Mesenchymal stem cell (in vitro differentiated cells and primary cell): ENCODE results near the gene LAMB2.

Source experiments
- DNase-seq: peaks from one replicate; pipeline ENCODE4 v3.0.0-alpha.2; 2013
- H2AFZ ChIP-seq: one replicate; pipeline ENCODE4 v1.6.1; 2013; ENCODE audit warnings: low read depth, mild to moderate bottlenecking, control low read depth, inconsistent platforms, low read length, moderate library complexity
- H2AK5ac ChIP-seq: 2 replicates; pipeline ENCODE4 v1.6.1; 2013; ENCODE audit warnings: low read length, moderate library complexity, mild to moderate bottlenecking, inconsistent platforms; ENCODE audit not compliant: severe bottlenecking
- H2BK120ac ChIP-seq: one replicate; pipeline ENCODE4 v1.6.1; 2013; ENCODE audit warnings: low read depth, mild to moderate bottlenecking, inconsistent platforms, low read length, moderate library complexity
- H2BK12ac ChIP-seq, 2 experiments: one replicate each; pipeline ENCODE4 v1.6.1; 2013; ENCODE audit warnings: inconsistent platforms in 2 of 2, low read length in 2 of 2, mild to moderate bottlenecking in 2 of 2, moderate library complexity in 2 of 2, control low read depth in 1 of 2
- H2BK15ac ChIP-seq: one replicate; pipeline ENCODE4 v1.6.1; 2013; ENCODE audit warnings: mild to moderate bottlenecking, low read depth, inconsistent platforms; ENCODE audit not compliant: poor library complexity, severe bottlenecking
- H2BK5ac ChIP-seq: 2 replicates; pipeline ENCODE4 v1.6.1; 2013; ENCODE audit warnings: low read depth, mild to moderate bottlenecking, low read length, control low read depth, inconsistent platforms; ENCODE audit not compliant: poor library complexity, severe bottlenecking
- H3K14ac ChIP-seq, 2 experiments: one replicate each; pipeline ENCODE4 v1.6.1; 2013; ENCODE audit warnings: inconsistent platforms in 2 of 2, low read length in 2 of 2, control low read depth in 1 of 2, mild to moderate bottlenecking in 1 of 2, moderate library complexity in 1 of 2
- H3K18ac ChIP-seq, 2 experiments: one replicate each; pipeline ENCODE4 v1.6.1; 2013; ENCODE audit warnings: inconsistent platforms in 2 of 2, low read length in 2 of 2, control low read depth in 1 of 2, low read depth in 1 of 2, mild to moderate bottlenecking in 1 of 2
- H3K23ac ChIP-seq, 2 experiments: one replicate each; pipeline ENCODE4 v1.6.1; 2013; ENCODE audit warnings: inconsistent platforms in 2 of 2, low read length in 2 of 2, mild to moderate bottlenecking in 2 of 2, moderate library complexity in 2 of 2, control low read depth in 1 of 2
- H3K27ac ChIP-seq: 2 replicates; pipeline ENCODE4 v1.5.1; 2013; ENCODE audit warnings: mild to moderate bottlenecking, moderate library complexity, low read length, control low read depth, inconsistent platforms; ENCODE audit not compliant: poor library complexity, severe bottlenecking
- H3K27me3 ChIP-seq, 2 experiments: 2 replicates each; pipeline versions ENCODE4 v1.6.1 to v1.7.0; 2013; ENCODE audit warnings: low read length in 2 of 2, mild to moderate bottlenecking in 2 of 2, moderate library complexity in 2 of 2, control low read depth in 1 of 2, inconsistent platforms in 1 of 2; ENCODE audit not compliant: control insufficient read depth in 1 of 2, insufficient read depth in 1 of 2
- H3K36me3 ChIP-seq, 2 experiments: 2 replicates each; pipeline versions ENCODE4 v1.6.1 to v1.7.0; 2013; ENCODE audit warnings: low read length in 2 of 2, control low read depth in 1 of 2, inconsistent platforms in 1 of 2, low read depth in 1 of 2, mild to moderate bottlenecking in 1 of 2; ENCODE audit not compliant: insufficient read depth in 2 of 2, control insufficient read depth in 1 of 2
- H3K4ac ChIP-seq, 2 experiments: one replicate each; pipeline ENCODE4 v1.6.1; 2013; ENCODE audit warnings: inconsistent platforms in 2 of 2, low read length in 2 of 2, mild to moderate bottlenecking in 2 of 2, moderate library complexity in 2 of 2, control low read depth in 1 of 2, low read depth in 1 of 2
- H3K4me1 ChIP-seq: 2 replicates; pipeline ENCODE4 v1.6.1; 2013; ENCODE audit warnings: low read depth, low read length, control low read depth; ENCODE audit not compliant: control insufficient read depth, insufficient read depth
- H3K4me2 ChIP-seq: 2 replicates; pipeline ENCODE4 v1.6.1; 2013; ENCODE audit warnings: low read length, mild to moderate bottlenecking, inconsistent platforms; ENCODE audit not compliant: poor library complexity, severe bottlenecking
- H3K4me3 ChIP-seq, 2 experiments: 2 replicates each; pipeline versions ENCODE4 v1.5.1 to v1.7.0; 2013; ENCODE audit warnings: low read length in 2 of 2, mild to moderate bottlenecking in 2 of 2, control low read depth in 1 of 2, low read depth in 1 of 2; ENCODE audit not compliant: insufficient read depth in 1 of 2
- H3K79me1 ChIP-seq: replicated peaks from 2 replicates; pipeline ENCODE4 v1.6.1; 2013; ENCODE audit warnings: mild to moderate bottlenecking, control low read depth, low read length, inconsistent platforms; ENCODE audit not compliant: poor library complexity, severe bottlenecking
- H3K9ac ChIP-seq: 2 replicates; pipeline ENCODE4 v1.7.0; 2013; ENCODE audit warnings: mild to moderate bottlenecking, low read length, moderate library complexity
- H3K9me3 ChIP-seq: 2 replicates; pipeline ENCODE4 v1.7.0; 2013; ENCODE audit warnings: mild to moderate bottlenecking, low read length; ENCODE audit not compliant: control insufficient read depth
- H4K8ac ChIP-seq: one replicate; pipeline ENCODE4 v1.6.1; 2013; ENCODE audit warnings: inconsistent platforms, mild to moderate bottlenecking, low read length, moderate library complexity
- H4K91ac ChIP-seq: one replicate; pipeline ENCODE4 v1.6.1; 2013; ENCODE audit warnings: mild to moderate bottlenecking, low read length, inconsistent platforms
- WGBS: methylation state at CpG from one replicate; pipeline ENCODE4 v1.1.7; 2013; ENCODE audit warnings: mixed read lengths; 5-methylcytosine and 5-hydroxymethylcytosine counted together

LAMB2 gene

DNA sequence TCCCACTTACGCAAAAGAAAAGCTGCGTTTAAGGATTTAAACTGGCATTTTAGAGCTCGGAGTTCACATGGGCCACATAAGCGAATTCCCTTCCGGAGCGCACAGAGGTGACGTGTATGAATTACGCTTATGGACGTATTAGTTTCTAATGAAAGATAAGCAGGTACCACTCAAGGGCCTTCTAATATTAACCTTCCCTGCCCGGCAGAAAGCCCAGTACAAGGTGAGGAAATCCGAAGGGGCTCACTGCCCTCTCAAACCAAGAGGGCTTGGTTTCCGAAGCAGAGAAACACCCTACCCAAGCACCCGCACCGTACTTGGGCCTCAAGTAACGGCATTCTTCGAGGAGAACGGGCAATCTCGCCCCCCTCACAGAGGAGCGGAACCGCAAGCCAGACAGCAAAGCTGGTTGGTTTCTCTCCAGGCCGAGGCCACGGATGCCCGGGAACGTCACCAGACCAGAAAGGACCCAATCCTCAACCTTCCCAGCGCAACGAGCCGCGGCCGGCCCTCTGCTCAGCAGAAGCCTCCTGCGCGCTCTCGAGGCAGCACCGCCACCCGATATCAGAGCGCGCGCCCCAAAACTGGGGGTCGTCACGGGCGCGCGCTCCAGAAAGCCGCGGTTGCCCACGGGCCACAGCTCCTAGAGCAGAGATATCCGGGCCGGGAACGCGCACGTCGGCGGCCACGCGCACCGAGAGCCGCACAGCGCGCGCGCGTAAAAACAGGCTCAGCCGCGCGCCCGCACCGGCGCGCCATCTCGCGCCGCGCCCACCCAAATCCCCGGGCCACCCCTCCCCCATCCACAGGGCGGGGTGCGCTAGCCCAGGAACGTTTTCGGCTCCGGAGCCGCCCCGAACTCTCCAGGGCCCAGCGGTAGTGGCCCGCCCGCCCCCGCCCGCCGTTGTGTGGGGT lies 39.7 kb downstream of the LAMB2 start:
- peak overlapping the region; percentile 47 for H2BK5ac ChIP-seq
- WGBS, result under 1% methylated on average over 81 of the region's 86 CpGs

DNA sequence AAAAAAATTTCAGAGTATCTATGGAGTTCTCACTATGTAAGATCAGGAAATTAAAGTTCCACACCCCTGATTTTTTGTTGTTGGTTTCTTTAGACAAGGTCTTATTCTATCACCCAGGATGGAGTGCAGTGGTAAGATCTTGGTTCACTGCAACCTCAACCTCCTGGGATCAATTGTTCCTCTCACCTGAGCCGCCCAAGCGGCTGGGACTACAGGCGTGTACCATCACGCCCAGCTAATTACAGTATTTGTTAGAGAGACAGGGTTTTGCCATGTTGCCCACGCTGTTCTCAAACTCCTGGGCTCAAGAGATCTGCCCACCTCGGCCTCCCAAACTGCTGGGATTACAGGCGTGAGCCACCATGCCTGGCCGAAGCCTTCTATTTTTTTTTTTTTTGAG lies 51.4 kb downstream of the LAMB2 start:
- H3K27me3 ChIP-seq, result no peaks in the 10 kb centered on the region
- no peaks in the 10 kb centered on the region for H3K9me3 ChIP-seq
- no peak overlapping the region for H2BK12ac ChIP-seq
- no peak overlapping the region for H4K8ac ChIP-seq
- no peak overlapping the region for H2BK15ac ChIP-seq
- H3K27ac ChIP-seq, result no peak overlapping the region
- H2BK120ac ChIP-seq, result no peak overlapping the region
- peaks cover 8% of the 10 kb centered on the region for H3K79me1 ChIP-seq
- no peak overlapping the region for H3K23ac ChIP-seq
- no peak overlapping the region for H3K4me2 ChIP-seq
- no peak overlapping the region for H3K18ac ChIP-seq
- WGBS, result 98% methylated on average over 8 of the region's 8 CpGs
- no peak for DNase-seq
- no peak overlapping the region for H3K14ac ChIP-seq
- H3K9ac ChIP-seq, result no peak overlapping the region
- no peak overlapping the region for H2BK5ac ChIP-seq
- H3K4me3 ChIP-seq, result no peak overlapping the region
- H2AFZ ChIP-seq, result no peak overlapping the region
- H3K4me1 ChIP-seq, result no peaks in the 10 kb centered on the region
- H4K91ac ChIP-seq, result no peak overlapping the region
- peaks cover 14 to 27% of the 10 kb centered on the region in 2 experiments for H3K36me3 ChIP-seq
- no peak overlapping the region for H3K4ac ChIP-seq
- H2AK5ac ChIP-seq, result no peak overlapping the region

More for the DNA sequence above, 39.7 kb downstream of the LAMB2 start:
- Histone ChIP-seq H3K27ac (peak overlapping the region; percentile 86), H3K4me3 (peak overlapping the region; percentile 93 to 100), H3K79me1 (peaks cover 7% of the 10 kb centered on the region), H4K91ac (peak overlapping the region; percentile 99), H3K14ac (peak overlapping the region; percentile 48 to 98), H3K4ac (peak overlapping the region; percentile 99), H2AK5ac (peak overlapping the region; percentile 3), H3K23ac (peak overlapping the region in 1 of 2 experiments; percentile 64), H3K4me1 (peaks cover 7% of the 10 kb centered on the region), H3K27me3 (no peaks in the 10 kb centered on the region), H2BK120ac (peak overlapping the region; percentile 91), H2BK12ac (peak overlapping the region in 1 of 2 experiments; percentile 55), H3K9ac (peak overlapping the region; percentile 100), H3K9me3 (no peaks in the 10 kb centered on the region), H2BK15ac (peak overlapping the region; percentile 19), H2AFZ (peak overlapping the region; percentile 78), H3K18ac (peak overlapping the region; percentile 99), H3K36me3 (peaks cover 20 to 25% of the 10 kb centered on the region in 2 experiments), H4K8ac (peak overlapping the region; percentile 91), H3K4me2 (peak overlapping the region; percentile 79)
- DNase-seq, result peak; percentile 92

DNA sequence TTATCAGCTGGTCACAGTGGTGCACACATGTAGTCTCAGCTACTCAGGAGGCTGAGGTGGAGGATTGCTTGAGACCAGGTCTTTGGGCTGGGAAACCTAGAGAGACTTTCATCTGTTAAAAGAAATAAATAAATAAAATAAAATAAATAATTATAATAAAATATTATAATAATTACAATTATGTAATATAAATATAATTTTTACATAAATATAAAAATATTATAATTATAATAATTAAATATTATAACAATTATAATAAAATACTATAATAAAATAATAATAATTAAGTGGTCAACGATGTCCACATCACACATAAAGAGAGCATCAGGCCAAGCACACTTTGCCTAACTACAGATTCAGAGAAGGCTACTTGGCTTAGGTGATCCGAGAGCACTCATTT lies 53.6 kb downstream of the LAMB2 start:
- H3K4me2 ChIP-seq, result no peak overlapping the region
- no peak overlapping the region for H2AK5ac ChIP-seq
- H2BK120ac ChIP-seq, result no peak overlapping the region
- H2BK5ac ChIP-seq, result no peak overlapping the region
- no peak for DNase-seq
- H4K91ac ChIP-seq, result no peak overlapping the region
- H2AFZ ChIP-seq, result no peak overlapping the region
- 96% methylated on average over 2 of the region's 2 CpGs for WGBS
- H3K4ac ChIP-seq, result no peak overlapping the region
- H3K27me3 ChIP-seq, result no peaks in the 10 kb centered on the region
- H3K18ac ChIP-seq, result no peak overlapping the region
- no peak overlapping the region for H3K23ac ChIP-seq
- peaks cover 21% of the 10 kb centered on the region for H3K79me1 ChIP-seq
- no peak overlapping the region for H3K4me3 ChIP-seq
- no peak overlapping the region for H4K8ac ChIP-seq
- peaks cover 26 to 45% of the 10 kb centered on the region in 2 experiments for H3K36me3 ChIP-seq
- no peak overlapping the region for H3K27ac ChIP-seq
- no peak overlapping the region for H3K9ac ChIP-seq
- H2BK12ac ChIP-seq, result no peak overlapping the region
- H3K9me3 ChIP-seq, result no peaks in the 10 kb centered on the region
- no peaks in the 10 kb centered on the region for H3K4me1 ChIP-seq
- H3K14ac ChIP-seq, result no peak overlapping the region
- no peak overlapping the region for H2BK15ac ChIP-seq

DNA sequence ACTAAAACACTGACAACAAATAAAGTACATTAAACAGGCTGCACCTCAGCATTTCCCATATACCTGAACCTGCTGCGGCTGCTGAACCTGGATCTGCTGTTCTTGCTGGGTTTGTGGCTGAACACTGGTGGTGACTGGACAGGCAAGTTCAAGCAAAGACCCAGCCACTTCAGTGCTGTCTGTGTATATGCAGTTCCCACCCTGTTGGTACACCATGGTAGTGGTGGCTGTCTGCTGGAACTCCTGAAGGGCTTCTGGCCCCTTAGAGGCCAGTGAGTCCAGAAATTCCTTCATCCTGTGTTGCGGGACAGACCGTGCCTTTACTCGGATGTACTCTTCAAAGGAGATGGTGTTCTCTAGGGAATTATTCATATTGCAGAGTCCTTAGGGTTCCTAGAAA lies 56.2 kb downstream of the LAMB2 start:
- no peaks in the 10 kb centered on the region for H3K27me3 ChIP-seq
- H3K4me2 ChIP-seq, result no peak overlapping the region
- H3K27ac ChIP-seq, result no peak overlapping the region
- H2AFZ ChIP-seq, result no peak overlapping the region
- H2BK120ac ChIP-seq, result no peak overlapping the region
- no peak overlapping the region for H2BK15ac ChIP-seq
- H3K9me3 ChIP-seq, result no peaks in the 10 kb centered on the region
- no peak overlapping the region for H2BK12ac ChIP-seq
- no peak overlapping the region for H3K18ac ChIP-seq
- H3K4me1 ChIP-seq, result no peaks in the 10 kb centered on the region
- no peak overlapping the region for H2BK5ac ChIP-seq
- H3K23ac ChIP-seq, result no peak overlapping the region
- H4K91ac ChIP-seq, result no peak overlapping the region
- no peak overlapping the region for H2AK5ac ChIP-seq
- no peak overlapping the region for H3K4ac ChIP-seq
- H3K4me3 ChIP-seq, result no peak overlapping the region
- 93% methylated on average over 4 of the region's 4 CpGs for WGBS
- DNase-seq, result no peak
- H3K36me3 ChIP-seq, result peaks cover 43 to 70% of the 10 kb centered on the region in 2 experiments
- peaks cover 34% of the 10 kb centered on the region for H3K79me1 ChIP-seq
- no peak overlapping the region for H3K14ac ChIP-seq
- H4K8ac ChIP-seq, result no peak overlapping the region
- H3K9ac ChIP-seq, result no peak overlapping the region
